Activated B cell treated with CpG ODN at 0.5 μM for 24 hours (primary cell): ENCODE measurements around the gene NCR1. TPM values are rescaled to one million over a fixed set of nuclear protein-coding genes. Genes with fewer than 3 reads are reported as not detected.
"Not testable (repeated sequence)": the region's sequence is repeated elsewhere in the genome, so short reads cannot be mapped to it uniquely, and the experiment has no call there.

Source experiments
- ATAC-seq: fragments of 200-7000 bp; cut with Tn5 transposase; one replicate; pipeline ENCODE4 v1.10.0; 2021; ENCODE audit warnings: low read depth, mild to moderate bottlenecking, moderate library complexity
- CTCF ChIA-PET: fragments of 350-600 bp; sonication (Branson Sonifier 250); formaldehyde crosslinking; loops from one replicate; lab custom pipeline; 2021; ENCODE audit warnings: antibody characterized with exemption; lab: Charles Lee
- POLR2A ChIA-PET: fragments of 350-600 bp; sonication (Branson Sonifier 250); formaldehyde crosslinking; loops from one replicate; lab custom pipeline; 2021; ENCODE audit warnings: antibody characterized with exemption; lab: Charles Lee
- DNase-seq: peaks from one replicate; pipeline ENCODE4 v3.0.0; 2022
- H3K27ac Mint-ChIP-seq: one replicate; pipeline ENCODE4 v1.8.0; 2020; ENCODE audit warnings: mixed read lengths
- H3K27me3 Mint-ChIP-seq: one replicate; pipeline ENCODE4 v1.8.0; 2021; ENCODE audit warnings: mixed read lengths
- H3K36me3 Mint-ChIP-seq: one replicate; pipeline ENCODE4 v1.8.0; 2021; ENCODE audit warnings: low read depth, mixed read lengths
- H3K4me1 Mint-ChIP-seq: one replicate; pipeline ENCODE4 v1.8.0; 2021; ENCODE audit warnings: mixed read lengths
- H3K4me3 Mint-ChIP-seq: one replicate; pipeline ENCODE4 v1.8.0; 2020; ENCODE audit warnings: mild to moderate bottlenecking, mixed read lengths
- H3K9me3 Mint-ChIP-seq: one replicate; pipeline ENCODE4 v1.8.0; 2020; ENCODE audit warnings: mixed read lengths
- intact Hi-C: fragments of 100-400 bp; cut with micrococcal nuclease; formaldehyde crosslinking; loops from one replicate; pipeline ENCODE4 v1.15.1; 2024
- total RNA-seq: library from RNA; stranded (reverse); gene quantifications from 2 replicates; pipeline ENCODE4 v1.2.3, GENCODE V29; 2022
- TF ChIP-seq, protein P1 (sequence below): fragments of 200-600 bp; IDR thresholded peaks from one replicate; pipeline ENCODE4 v1.8.0; 2022; ENCODE audit warnings: antibody characterized with exemption, mild to moderate bottlenecking

The NCR1 gene
- total RNA-seq, 1 donor from 2014 or later, result not detected

DNA sequence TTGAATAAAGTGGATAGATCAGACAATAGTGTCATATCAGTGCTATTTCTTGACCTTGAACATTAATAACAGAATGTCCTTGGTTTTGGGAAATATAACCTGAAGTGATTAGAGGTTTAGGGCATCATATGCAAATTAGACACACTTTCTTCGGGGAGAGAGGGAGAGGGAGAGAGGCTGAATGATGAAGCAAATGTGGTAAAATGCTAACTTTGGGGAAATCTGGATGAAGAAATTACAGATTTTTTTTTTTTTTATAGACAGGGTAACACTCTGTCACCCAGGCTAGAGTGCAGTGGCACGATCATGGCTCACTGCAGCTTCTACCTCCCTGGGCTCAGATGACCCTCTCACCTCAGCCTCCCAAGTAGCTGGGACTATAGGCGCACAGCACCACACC is 3.9 kb upstream of the NCR1 start:
- TF ChIP-seq, protein P1, sequence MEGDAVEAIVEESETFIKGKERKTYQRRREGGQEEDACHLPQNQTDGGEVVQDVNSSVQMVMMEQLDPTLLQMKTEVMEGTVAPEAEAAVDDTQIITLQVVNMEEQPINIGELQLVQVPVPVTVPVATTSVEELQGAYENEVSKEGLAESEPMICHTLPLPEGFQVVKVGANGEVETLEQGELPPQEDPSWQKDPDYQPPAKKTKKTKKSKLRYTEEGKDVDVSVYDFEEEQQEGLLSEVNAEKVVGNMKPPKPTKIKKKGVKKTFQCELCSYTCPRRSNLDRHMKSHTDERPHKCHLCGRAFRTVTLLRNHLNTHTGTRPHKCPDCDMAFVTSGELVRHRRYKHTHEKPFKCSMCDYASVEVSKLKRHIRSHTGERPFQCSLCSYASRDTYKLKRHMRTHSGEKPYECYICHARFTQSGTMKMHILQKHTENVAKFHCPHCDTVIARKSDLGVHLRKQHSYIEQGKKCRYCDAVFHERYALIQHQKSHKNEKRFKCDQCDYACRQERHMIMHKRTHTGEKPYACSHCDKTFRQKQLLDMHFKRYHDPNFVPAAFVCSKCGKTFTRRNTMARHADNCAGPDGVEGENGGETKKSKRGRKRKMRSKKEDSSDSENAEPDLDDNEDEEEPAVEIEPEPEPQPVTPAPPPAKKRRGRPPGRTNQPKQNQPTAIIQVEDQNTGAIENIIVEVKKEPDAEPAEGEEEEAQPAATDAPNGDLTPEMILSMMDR, result no peak
- intact Hi-C loops, result no loop called here
- peaks cover 28% of the 10 kb centered on the region for H3K27me3 Mint-ChIP-seq
- H3K9me3 Mint-ChIP-seq, result no peaks in the 10 kb centered on the region
- DNase-seq, result no peak
- H3K4me1 Mint-ChIP-seq, result no peaks in the 10 kb centered on the region
- ATAC-seq, result no peak
- H3K4me3 Mint-ChIP-seq, result no peak overlapping the region
- no peak overlapping the region for H3K27ac Mint-ChIP-seq
- CTCF ChIA-PET, result no interaction called here
- H3K36me3 Mint-ChIP-seq, result no peaks in the 10 kb centered on the region
- POLR2A ChIA-PET, result no interaction called here

DNA sequence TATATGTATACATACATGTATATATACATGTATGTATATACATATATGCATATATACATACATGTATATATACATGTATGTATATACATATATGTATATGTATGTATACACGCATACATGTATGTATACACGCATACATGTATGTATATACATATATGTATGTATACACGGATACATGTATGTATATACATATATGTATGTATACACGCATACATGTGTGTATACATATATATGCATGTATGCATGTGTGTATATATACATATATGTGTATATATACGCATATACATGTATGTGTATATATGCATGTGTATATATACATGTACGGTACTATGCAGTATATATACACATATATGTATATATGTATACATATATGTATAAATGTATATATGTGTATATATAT is 2.6 kb upstream of the NCR1 start:
- H3K27ac Mint-ChIP-seq, result no peak overlapping the region
- no peaks in the 10 kb centered on the region for H3K4me1 Mint-ChIP-seq
- peaks cover 22% of the 10 kb centered on the region for H3K27me3 Mint-ChIP-seq
- no peak for ATAC-seq
- intact Hi-C loops, result no loop called here
- POLR2A ChIA-PET, result no interaction called here
- H3K9me3 Mint-ChIP-seq, result no peaks in the 10 kb centered on the region
- no peak overlapping the region for H3K4me3 Mint-ChIP-seq
- CTCF ChIA-PET, result no interaction called here
- TF ChIP-seq, protein P1, result no peak
- no peak for DNase-seq
- H3K36me3 Mint-ChIP-seq, result no peaks in the 10 kb centered on the region

DNA sequence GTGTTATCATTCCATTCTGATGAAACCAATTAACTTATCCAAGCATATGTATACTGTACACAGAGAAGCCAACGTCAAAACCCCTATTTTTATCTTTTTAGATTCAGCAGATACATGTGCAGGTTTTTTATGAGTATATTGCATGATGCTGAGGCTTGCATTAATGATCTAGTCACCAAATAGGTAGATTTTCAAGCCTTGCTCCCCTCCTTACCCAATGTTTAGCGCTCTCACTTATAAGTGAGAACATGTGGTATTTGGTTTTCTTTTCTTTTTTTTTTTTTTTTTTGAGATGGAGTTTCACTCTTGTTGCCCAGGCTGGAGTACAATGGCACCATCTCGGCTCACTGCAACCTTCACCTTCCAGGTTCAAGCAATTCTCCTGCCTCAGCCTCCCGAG is 1.7 kb upstream of the NCR1 start:
- POLR2A ChIA-PET, DNase-seq, H3K4me3 Mint-ChIP-seq, H3K4me1 Mint-ChIP-seq, H3K36me3 Mint-ChIP-seq, H3K9me3 Mint-ChIP-seq, intact Hi-C loops, H3K27ac Mint-ChIP-seq, ATAC-seq, CTCF ChIA-PET: not testable (repeated sequence)
- H3K27me3 Mint-ChIP-seq, result peaks cover 15% of the 10 kb centered on the region

DNA sequence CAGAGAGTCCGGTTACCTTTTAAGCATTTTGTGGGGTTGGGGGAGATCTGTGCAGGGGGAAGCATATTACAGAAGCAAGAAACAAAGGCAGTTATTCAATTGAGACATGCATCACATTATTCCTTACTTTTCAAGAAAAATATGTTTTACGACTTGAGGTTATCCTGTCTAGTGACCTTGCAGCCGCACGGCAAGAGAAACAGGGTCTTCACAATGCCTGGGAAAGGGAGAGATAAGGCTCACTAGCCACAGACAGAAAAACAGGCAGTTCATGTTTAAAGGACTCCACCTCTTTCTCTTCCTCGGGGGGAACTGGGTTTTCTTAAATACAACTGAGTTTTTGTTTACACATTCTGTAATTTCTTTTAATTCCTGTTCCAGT is 536 bp upstream of the NCR1 start:
- ChIA-PET POLR2A (no interaction called here), CTCF (no interaction called here)
- Mint-ChIP-seq H3K9me3 (no peaks in the 10 kb centered on the region), H3K4me3 (no peak overlapping the region), H3K36me3 (no peaks in the 10 kb centered on the region), H3K27me3 (peaks cover 9% of the 10 kb centered on the region), H3K27ac (no peak overlapping the region), H3K4me1 (no peaks in the 10 kb centered on the region)
- ATAC-seq (no peak), DNase-seq (no peak)
- intact Hi-C loops, result no loop called here
- TF ChIP-seq, protein P1, result no peak

DNA sequence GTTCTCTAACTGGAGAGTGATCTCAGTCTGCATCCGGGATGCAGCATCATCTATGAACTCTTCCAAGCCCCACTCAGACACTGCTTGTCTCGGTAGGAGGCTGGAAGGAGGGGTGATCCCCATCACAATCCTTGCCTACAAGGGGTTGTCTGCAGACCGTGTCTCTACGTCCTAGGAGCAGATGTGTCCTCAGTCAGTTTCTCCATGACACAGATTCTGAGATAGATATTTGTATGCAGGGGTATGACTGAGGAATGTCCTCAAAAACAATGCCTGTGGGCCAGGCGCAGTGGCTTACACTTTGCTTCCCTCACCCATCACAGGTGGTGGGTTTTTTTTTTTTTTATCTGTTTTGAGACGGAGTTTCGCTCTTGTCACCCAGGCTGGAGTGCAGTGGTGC is 871 bp downstream of the NCR1 start:
- H3K4me3 Mint-ChIP-seq, result no peak overlapping the region
- intact Hi-C loops, result no loop called here
- DNase-seq, result no peak
- TF ChIP-seq, protein P1, result no peak
- peaks cover 11% of the 10 kb centered on the region for H3K27me3 Mint-ChIP-seq
- H3K36me3 Mint-ChIP-seq, result no peaks in the 10 kb centered on the region
- no peak overlapping the region for H3K27ac Mint-ChIP-seq
- no peaks in the 10 kb centered on the region for H3K9me3 Mint-ChIP-seq
- ATAC-seq, result no peak
- H3K4me1 Mint-ChIP-seq, result no peaks in the 10 kb centered on the region
- ChIA-PET POLR2A (no interaction called here), CTCF (no interaction called here)

DNA sequence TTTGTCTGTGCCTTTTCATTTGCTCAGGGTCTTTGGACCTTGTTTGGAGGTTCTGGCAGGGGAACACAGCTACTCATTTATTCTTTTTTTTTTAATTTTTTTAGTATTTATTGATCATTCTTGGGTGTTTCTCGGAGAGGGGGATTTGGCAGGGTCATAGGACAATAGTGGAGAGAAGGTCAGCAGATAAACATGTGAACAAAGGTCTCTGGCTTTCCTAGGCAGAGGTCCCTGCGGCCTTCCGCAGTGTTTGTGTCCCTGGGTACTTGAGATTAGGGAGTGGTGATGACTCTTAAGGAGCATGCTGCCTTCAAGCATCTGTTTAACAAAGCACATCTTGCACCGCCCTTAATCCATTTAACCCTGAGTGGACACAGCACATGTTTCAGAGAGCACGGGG is 2.0 kb downstream of the NCR1 start:
- H3K27ac Mint-ChIP-seq, H3K4me1 Mint-ChIP-seq, H3K4me3 Mint-ChIP-seq, ATAC-seq, DNase-seq, H3K9me3 Mint-ChIP-seq, CTCF ChIA-PET, H3K36me3 Mint-ChIP-seq, intact Hi-C loops: not testable (repeated sequence)
- POLR2A ChIA-PET, result interaction anchor here (0.6 kb wide), 1 partner anchor 90 kb away, joined by 4 read pairs; no protein-coding TSS in a partner anchor
- peaks cover 11% of the 10 kb centered on the region for H3K27me3 Mint-ChIP-seq
